Measurements from ENCODE around the gene STT3A. TPM values are rescaled to one million over a fixed set of nuclear protein-coding genes. Genes with fewer than 3 reads are reported as not detected.
A peak's percentile ranks its signal among the peaks of the same experiment; 100 is the strongest.

STT3A gene
- total and polyA plus RNA-seq, 10 of the 15 experiments (the other 5 are each of a cell fraction or from before 2014, with no cell fraction given): 74.4 to 202 (median 118) TPM

GRCh38 chr11:125553357-125553756, 39.3 kb upstream of the STT3A start:
- Histone ChIP-seq H4K20me1 (ENCODE audit: control insufficient read depth, insufficient read depth) (no peaks in the 10 kb centered on the region), H3K79me2 (ENCODE audit: control insufficient read depth, insufficient read depth, low read length) (no peaks in the 10 kb centered on the region), H2AFZ (ENCODE audit: control insufficient read depth, low read depth, low read length) (no peak overlapping the region), H3K4me1 (ENCODE audit: control insufficient read depth, insufficient read depth, low read length) (no peaks in the 10 kb centered on the region), H3K27ac (ENCODE audit: control insufficient read depth, insufficient read depth) (no peak overlapping the region), H3K27me3 (replicated peaks in 1 of 2; ENCODE audit: control insufficient read depth in 2 of 2, insufficient read depth in 2 of 2, low read length in 1 of 2) (no peaks in the 10 kb centered on the region), H3K4me3 (no peak overlapping the region), H3K36me3 (ENCODE audit: control insufficient read depth in 2 of 2, insufficient read depth in 2 of 2, low read length in 1 of 2) (no peaks in the 10 kb centered on the region), H3K9me3 (replicated peaks; ENCODE audit: control insufficient read depth, insufficient read depth, low read length) (peaks cover 20% of the 10 kb centered on the region), H3K4me2 (ENCODE audit: control insufficient read depth, insufficient read depth) (no peak overlapping the region), H3K9ac (ENCODE audit: control insufficient read depth, insufficient read depth, low read length) (no peak overlapping the region)
- in situ Hi-C loops (cut with MboI): no loop called here
- ATAC-seq: no peak
- SMC1A ChIA-PET (ENCODE audit: uncharacterized antibody, unreplicated experiment): no interaction called here
- POLR2A ChIA-PET: no interaction called here
- RAD21 ChIA-PET (ENCODE audit: unreplicated experiment): no interaction called here
- 61% methylated on average over 1 of the region's 1 CpG for WGBS (ENCODE audit: insufficient coverage, insufficient replicate concordance, low lambda C conversion rate, missing lambda C conversion rate)
- TF ChIP-seq PAX5 (IDR thresholded peaks at IDR 0.05; ENCODE audit: borderline replicate concordance, low read depth, low read length) (no peak), CBX5 (IDR thresholded peaks at IDR 0.05; ENCODE audit: low read depth) (peak; percentile 98), PBX3 (IDR thresholded peaks at IDR 0.05; ENCODE audit: insufficient replicate concordance, low read depth, low read length) (no peak)
- CTCF ChIA-PET: no interaction called here
- intact Hi-C loops (cut with micrococcal nuclease; ENCODE audit: unreplicated experiment): no loop called here
- FAIRE-seq: no peak
- BruUV-seq (replicated peaks): no TSS peak
- DNase-seq (ENCODE audit: low read depth, low spot score): no peak

- in situ Hi-C loops (cut with MboI): no loop called here
- H3K27ac ChIP-seq (ENCODE audit: control insufficient read depth, insufficient read depth): no peak overlapping the region
Observed at GRCh38 chr11:125554038-125554437, 38.6 kb upstream of the STT3A start.

More at GRCh38 chr11:125554038-125554437, 38.6 kb upstream of the STT3A start:
- SMC1A ChIA-PET (ENCODE audit: uncharacterized antibody, unreplicated experiment): interaction anchor here (1.3 kb wide), 1 partner anchor 9 kb away, joined by 5 read pairs; no protein-coding TSS in a partner anchor
- RAD21 ChIA-PET (ENCODE audit: unreplicated experiment): no interaction called here
- Histone ChIP-seq H4K20me1 (ENCODE audit: control insufficient read depth, insufficient read depth) (no peaks in the 10 kb centered on the region), H3K79me2 (ENCODE audit: control insufficient read depth, insufficient read depth, low read length) (no peaks in the 10 kb centered on the region), H3K4me3 (no peak overlapping the region), H3K4me1 (ENCODE audit: control insufficient read depth, insufficient read depth, low read length) (no peaks in the 10 kb centered on the region), H3K4me2 (ENCODE audit: control insufficient read depth, insufficient read depth) (no peak overlapping the region), H3K9ac (ENCODE audit: control insufficient read depth, insufficient read depth, low read length) (no peak overlapping the region), H3K27me3 (replicated peaks in 1 of 2; ENCODE audit: control insufficient read depth in 2 of 2, insufficient read depth in 2 of 2, low read length in 1 of 2) (no peaks in the 10 kb centered on the region), H3K36me3 (ENCODE audit: control insufficient read depth in 2 of 2, insufficient read depth in 2 of 2, low read length in 1 of 2) (no peaks in the 10 kb centered on the region), H2AFZ (ENCODE audit: control insufficient read depth, low read depth, low read length) (no peak overlapping the region), H3K9me3 (replicated peaks; ENCODE audit: control insufficient read depth, insufficient read depth, low read length) (peaks cover 20% of the 10 kb centered on the region)
- ATAC-seq (no peak), FAIRE-seq (no peak), DNase-seq (ENCODE audit: low read depth, low spot score) (no peak)
- CTCF ChIA-PET: no interaction called here
- TF ChIP-seq MAX (IDR thresholded peaks at IDR 0.05; ENCODE audit: low read depth, low read length) (no peak), TCF7 (IDR thresholded peaks at IDR 0.05; ENCODE audit: borderline replicate concordance) (no peak)
- BruUV-seq (replicated peaks): no TSS peak
- 56% methylated on average over 3 of the region's 3 CpGs for WGBS (ENCODE audit: insufficient coverage, insufficient replicate concordance, low lambda C conversion rate, missing lambda C conversion rate)
- POLR2A ChIA-PET: no interaction called here
- intact Hi-C loops (cut with micrococcal nuclease; ENCODE audit: unreplicated experiment): no loop called here

Measured in GM12878 (cell line).